COLO668 (cell line): ENCODE measurements around the gene DCD.
"Not testable (repeated sequence)": the region's sequence is repeated elsewhere in the genome, so short reads cannot be mapped to it uniquely, and the experiment has no call there.

ENCODE experiments used
- DNase-seq: peaks from one replicate; lab custom pipeline; 2025; ENCODE audit not compliant: unreplicated experiment; lab: John Stamatoyannopoulos, UW

DCD gene

DNA sequence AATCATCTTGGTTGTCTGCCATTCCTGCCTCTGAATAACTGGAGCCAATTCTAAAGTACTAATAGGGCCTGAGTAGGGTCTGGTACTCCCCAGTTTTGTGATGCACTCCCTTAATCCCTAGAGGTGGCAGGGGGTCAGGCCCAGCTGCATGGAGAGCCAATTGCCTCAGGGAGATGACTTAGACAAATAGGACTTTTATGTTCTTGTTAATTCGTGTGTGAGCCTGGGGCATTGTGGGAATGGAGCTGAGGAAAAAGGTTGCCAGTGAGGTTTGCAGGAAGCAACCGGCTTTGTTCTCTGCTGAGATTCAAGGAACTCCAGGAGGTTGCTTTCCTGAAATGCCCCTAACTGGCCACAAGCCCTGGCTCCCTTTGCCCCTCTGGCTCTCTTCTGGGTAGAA lies 6.8 kb upstream of the DCD start:
- DNase-seq: no peak

DNA sequence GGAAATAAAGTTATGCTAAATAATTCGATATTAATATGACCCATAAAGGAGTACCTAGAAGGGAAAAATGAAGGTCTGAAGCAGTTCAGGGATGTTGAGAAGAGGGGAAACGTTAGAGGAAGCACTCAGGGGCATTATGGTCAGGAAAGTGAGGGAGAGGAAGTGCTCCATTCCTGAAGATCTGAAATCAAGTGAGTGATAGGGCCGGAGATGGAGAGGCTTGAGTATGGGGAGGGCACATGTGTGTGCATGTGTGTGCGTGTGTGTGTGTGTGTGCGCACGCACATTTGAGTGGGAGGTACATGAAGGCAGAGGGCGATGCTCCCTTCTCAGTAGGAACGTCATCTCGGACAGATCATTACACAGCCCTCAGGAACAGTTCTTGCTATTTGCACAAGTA lies 4.9 kb upstream of the DCD start:
- DNase-seq: no peak

DNA sequence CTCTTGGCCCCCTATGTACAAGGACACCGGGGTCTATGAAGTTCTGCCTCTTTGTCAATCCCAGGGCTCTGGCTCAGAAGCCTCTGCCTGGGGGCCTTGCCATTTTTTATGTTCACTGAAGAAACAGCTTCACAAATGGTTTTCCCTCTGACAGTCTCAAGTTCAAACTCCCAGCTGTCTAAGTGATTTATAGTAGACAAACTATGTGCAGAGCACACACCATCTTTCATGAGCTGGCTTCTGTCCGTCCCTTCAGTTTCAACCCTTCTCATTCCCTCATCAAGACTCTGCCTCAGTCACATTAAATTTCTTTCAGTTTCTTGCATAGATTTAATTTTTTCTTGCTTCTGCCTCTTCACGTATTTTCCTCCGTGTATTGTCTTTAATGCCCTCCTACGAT lies 2.7 kb upstream of the DCD start:
- no peak for DNase-seq

DNA sequence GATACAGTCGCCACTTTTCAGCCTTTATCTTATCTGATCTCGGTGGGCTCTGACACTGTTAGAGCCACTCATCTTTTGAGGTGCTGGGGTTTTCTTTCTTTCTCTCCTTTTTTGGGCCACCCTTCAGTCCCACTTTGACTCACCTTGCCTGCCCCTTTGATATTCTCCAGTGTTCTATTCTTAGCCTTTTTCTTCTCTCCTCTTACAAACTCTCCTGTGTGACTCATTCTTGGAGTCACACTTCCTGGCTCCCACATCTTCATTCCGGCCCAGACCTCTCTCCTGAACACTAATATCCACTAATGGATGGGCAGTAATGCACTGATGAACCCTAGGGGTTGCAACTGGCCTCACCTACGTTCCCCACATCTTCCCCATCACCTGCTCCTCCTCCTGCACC lies 2.2 kb upstream of the DCD start:
- DNase-seq: no peak

DNA sequence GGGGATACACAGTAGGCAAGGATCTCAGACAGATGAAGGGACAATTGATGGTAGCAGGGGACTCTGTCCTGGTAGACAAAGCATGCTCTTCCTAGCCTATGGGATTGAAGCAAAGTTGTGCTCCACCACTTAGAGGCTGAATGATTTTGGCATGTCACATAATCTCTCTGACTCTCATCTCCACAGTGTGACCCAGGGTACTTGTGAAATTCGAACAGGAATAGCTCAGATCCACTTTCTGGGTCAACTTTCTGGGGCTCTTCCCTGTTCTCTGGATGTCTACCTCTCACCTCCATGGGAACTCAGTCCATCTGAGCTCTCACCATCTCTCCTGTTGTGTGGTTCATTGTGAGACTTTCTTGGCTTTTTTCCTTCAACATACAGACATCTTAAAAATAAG lies 1.7 kb upstream of the DCD start:
- no peak for DNase-seq

DNA sequence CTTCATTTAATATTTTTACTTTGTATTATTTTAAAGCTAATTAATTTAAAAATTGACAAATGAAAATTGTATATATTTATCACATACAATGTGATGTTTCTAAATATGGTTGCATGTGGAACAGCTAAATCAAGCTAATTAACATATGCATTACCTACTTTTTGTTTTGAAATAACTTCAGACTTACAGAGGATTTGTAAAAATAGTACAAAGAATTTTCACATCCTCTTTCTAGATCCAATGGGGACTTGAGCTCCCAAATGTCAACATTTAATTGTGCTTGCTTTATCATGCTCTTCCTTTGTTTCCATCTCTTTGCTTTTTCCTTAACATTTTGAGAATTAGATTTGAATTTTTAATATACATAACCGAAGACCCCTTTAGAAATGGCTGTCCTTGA lies 6.6 kb downstream of the DCD start:
- DNase-seq: no peak

DNA sequence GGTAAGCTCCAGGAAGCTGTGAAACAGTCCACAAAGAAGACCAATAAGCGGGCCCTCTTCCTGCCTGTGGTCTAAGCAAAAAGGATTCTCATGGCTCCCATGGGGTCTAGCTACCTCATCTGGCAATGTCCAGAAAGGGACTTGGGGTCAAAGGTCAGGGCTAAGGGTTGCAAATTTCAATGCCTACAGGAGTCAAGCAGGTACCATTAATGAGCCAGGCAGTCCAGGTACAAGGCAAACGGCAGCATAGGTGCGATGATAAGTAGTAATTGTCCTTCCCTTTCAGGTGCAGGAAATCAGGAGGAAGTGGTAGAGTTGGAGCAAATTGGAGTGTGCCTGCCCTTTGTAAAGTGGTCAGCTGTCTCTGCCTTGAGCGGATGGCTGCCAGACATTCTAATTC lies 7.1 kb downstream of the DCD start:
- DNase-seq: no peak

DNA sequence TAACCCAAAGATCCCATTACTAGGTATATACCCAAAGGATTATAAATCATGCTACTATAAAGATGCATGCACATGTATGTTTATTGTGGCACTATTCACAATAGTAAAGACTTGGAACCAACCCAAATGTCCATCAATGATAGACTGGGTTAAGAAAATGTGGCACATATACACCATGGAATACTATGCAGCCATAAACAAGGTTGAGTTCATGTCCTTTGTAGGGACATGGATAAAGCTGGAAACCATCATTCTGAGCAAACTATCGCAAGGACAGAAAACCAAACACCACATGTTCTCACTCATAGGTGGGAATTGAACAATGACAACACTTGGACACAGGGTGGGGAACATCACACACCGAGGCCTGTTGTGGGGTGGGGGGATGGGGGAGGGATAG lies 9.1 kb downstream of the DCD start:
- DNase-seq: not testable (repeated sequence)

DNA sequence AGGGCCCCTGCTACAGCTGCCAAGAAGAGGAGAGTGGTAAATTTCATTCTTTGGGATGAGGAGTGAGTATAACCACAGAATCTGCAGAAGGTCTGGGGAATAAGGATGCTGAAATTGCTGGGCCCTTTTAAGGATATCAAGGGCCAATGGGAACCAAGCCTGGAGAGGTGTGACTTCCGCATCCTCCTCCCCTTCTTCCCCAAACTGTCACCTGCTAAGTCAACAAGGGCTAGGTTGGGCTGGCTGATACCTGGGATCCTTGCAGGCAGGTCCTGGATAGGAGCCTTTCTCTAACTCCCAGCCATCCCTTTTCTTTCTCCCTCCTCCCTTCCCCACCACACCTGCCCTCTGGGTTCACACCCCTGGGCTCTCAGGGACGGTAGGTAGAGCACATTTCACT lies 13.4 kb downstream of the DCD start, which contains the start of gene LACRT:
TSS of gene LACRT (minus strand) at position 101 of the 400 bp plus-strand sequence. CDS start at position 47, 54 bp downstream.
- no peak for DNase-seq

DNA sequence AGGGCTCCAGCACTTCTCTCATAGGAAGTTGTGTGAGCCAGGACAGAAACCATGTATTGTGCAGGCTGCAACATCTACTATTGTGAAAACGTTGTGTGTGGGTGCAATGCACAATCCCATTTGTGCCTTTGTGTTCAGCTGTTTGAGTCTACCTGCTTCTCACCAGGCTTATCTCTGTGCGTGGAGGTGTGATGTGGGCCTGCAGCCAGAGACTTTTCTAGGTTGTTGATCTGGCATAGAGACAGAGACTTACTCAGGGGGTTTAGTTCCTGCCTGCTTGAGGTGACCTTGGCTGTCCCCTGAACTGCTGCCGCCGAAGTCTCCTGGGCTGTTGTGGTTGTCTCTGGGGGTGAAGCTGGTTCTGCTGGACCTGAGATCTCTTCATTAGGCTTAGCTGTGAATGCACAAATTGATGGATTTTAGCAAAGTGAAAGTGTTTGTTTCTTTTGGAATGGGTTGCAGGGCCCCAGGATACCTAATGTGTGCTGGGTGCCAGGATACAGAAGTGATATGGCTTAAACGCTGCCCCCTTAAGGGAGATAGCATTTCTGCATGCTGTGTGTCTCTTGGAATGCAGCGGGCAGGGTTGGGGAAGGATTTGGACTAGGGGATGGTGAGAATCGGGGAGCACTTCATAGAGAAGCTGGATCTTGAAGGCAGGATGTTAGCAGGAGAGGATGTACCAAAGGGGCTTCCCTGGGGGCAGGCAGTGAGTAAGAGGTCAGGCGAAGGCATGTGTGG lies 16.0 kb downstream of the DCD start:
- no peak for DNase-seq

DNA sequence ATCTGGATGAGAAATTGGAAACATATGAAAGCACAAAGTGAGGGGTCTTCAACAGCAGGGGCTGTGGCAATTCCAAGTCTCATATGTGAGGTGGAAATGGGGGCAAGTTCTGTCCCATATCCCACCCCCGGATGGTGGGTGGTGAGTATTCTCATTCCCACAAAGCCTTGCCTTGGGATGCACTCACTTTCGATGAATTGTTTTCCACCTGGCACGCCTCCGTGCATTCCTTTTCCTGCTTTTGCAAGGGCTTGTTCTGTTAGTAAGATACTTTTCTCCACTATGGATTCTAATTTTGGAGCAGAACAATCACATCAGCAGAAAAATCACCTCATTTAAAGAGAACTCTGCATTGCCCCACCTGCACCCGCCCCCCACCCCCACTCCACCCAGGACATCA lies 16.6 kb downstream of the DCD start:
- DNase-seq: no peak

DNA sequence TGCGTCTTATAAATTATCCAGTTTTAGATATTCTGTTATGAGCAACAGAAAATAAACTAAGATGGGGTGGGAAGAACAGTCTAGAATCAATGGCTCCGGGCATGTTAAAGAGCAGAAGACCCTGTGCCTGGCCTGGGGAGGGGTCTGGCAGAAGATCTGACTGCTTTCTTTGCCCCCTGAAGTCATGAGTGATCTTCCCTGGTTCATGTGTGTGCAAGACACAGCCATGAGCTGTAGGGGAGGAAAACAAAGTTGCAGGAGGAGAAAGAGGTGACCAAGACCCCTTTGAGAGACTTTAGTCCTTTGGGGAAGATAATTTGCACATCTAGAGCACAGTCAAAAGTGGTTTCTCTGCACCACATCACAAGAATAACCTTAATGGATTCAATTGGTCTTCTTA lies 18.2 kb downstream of the DCD start:
- no peak for DNase-seq

DNA sequence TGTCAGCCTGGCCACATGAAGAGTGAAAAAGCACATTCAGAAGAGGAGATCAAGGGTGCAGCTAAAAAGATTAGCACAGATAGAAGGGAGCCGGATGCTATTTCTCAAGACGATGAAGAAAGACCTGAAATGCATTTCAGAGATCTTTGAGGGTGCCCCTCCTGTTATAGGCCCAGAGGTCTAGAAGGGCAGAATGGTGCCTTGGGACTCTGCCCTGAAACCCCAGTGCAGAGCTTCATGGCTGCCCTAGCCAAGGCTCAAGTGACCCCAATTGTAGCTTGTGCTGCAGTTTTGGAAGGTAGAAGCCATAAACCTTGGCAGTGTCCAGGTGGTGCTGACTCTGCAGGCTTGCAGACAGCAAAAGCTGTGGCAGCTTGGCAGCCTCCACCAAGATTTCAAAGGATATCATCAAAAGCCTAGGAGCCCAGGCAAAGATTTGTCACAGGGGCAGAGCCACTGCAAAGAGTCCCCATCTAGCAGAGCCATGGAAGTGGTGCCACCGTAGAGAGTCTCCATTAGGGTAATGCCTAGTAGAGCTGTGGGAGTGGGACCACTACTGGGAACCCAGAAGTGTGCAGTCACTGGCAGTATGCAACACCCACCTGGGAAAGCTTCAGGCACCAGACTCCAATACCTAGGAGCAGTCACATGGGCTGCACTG lies 19.8 kb downstream of the DCD start:
- no peak for DNase-seq

DNA sequence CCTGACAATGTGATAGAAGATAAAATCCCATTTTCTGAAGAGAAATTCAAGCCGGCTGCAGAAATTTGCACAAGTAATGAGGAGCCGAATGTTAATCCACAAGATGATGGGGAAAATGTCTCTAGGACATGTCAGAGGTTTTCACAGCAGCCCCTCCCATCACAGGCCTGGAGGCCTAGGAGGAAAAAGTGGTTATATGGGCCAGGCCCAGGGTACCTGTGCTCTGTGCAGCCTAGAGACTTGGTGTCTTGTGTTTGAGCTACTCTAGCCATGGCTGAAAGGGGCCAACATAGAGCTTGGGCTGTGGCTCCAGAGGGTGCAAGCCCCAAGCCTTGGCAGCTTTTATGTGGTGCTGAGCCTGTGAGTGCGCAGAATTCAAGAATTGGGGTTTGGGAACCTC lies 20.9 kb downstream of the DCD start:
- no peak for DNase-seq

DNA sequence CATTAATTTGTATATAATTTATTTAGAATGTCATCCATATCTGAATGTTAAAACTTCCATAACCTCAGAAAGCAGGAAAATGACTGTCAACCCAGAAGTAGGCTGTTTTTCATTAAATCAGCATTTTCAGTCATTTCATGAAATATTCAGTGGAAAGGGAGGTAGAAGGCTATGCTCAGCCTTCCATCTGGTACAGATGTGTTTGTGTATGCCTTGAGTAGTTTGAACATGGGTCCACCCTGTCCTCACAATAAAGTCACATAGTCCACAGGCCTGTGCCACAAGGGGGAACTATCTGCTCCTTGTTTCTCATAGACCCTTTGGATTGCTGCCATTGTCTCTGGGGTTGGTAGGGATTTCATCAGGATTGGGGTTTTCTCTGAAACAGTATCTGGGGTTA lies 22.6 kb downstream of the DCD start:
- DNase-seq: no peak

DNA sequence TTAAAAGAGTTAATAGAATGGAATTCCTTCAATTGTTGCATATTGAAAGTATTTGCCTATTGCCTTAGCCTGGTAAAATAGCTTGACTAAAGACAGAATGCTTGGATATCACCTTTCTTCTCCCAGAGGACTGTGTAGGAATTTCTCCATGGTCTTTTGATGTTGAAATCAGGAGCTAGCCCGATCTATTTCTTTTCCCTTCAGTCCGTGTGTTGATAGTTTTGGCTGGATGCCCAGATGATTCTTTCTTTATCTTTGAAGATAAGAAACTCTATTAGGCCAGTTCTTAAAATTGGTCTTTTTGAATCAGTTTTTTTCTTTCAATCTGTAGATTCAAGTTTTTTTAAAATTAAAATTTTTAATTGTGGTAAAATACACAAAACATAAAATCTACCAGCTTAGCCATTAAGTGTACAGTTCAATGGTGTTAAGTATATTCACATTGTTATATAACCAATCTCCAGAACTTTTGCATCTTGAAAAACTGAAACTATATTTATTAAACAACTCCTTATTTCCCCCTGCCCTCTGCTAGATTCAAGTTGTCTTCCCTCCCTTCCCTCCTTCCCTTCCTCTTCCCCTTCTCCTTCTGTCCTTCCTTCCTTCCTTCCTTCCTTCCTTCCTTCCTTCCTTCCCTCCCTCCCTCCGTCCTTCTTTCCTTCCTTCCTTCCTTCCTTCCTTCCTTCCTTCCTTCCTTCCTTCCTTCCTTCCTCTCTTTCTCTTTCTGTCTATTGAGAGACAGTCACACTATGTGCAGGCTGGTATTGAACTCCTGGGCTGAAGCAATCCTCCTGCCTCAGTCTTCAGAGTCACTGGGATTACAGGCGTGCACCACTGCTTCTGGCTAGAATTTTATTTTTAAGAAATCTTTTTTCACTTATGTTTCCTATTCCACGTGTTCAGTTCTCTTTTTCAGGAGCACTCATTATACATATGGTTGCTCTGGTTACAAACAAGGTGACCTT lies 23.6 kb downstream of the DCD start:
- DNase-seq: no peak

DNA sequence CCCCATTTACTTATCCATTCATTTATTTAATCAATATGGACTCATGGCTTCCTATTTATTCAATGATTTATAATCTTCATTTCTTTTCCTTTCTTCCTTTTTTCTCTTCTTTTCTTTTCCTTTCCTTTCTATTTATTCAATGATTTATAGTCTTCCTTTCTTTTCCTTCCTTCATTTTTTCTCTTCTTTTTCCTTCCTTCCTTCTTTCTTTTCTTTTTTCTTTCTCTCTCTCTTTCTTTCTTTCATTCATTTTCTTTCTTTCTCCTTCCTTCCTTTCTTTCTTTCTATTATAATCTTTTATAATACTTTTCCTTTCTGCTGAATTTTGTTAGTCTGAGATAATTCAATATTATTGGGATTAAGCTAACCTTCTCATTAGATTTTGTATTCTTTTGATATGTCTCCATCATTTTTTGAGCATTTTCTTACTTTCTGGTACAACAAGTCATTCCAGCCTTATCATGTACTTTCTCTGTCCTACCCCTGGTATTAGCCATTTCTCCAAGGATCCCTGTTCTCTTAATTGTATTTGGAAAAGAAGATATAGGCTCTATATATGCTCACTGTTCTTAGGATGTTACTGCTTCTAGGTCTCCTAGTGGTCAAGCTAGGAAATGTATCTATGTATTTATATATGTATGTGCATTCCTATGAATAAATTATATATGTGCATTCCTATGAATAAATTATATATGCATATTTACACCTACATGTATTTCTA lies 25.5 kb downstream of the DCD start:
- no peak for DNase-seq

DNA sequence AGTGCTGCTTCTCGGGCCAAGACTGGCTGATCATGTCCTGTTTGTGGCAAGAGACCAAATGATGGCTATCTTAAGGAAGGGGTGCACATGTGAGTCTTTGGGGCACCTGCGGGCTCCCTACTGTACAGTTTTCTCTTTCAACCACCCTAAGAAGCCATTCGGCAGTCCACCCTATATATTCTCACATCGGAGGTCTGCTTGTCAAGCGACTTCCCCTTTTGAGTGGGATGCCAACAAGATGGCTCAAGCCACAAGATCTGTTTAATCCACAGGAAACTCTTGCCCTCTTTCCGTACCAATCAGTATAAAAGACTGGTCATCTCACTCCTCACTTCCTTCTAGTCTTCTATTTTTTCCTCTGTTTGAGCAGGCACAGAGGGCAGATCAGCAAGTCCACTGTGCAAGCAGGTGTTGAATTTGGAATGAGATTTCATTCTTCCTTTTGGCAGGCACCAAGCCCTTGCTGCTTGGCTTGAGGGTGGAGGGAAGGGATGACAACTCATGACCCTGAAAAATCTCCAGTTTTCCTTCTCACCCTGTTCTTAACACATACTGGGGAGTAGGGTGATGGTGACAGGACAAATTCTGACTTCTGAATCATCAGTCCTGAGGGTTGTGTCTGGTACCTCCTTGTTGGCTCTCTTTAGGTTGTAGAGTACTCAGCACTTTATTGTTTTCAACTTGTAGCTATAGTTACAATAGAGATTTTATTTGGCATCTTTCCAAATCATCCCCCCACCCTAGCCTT lies 31.1 kb downstream of the DCD start:
- no peak for DNase-seq

DNA sequence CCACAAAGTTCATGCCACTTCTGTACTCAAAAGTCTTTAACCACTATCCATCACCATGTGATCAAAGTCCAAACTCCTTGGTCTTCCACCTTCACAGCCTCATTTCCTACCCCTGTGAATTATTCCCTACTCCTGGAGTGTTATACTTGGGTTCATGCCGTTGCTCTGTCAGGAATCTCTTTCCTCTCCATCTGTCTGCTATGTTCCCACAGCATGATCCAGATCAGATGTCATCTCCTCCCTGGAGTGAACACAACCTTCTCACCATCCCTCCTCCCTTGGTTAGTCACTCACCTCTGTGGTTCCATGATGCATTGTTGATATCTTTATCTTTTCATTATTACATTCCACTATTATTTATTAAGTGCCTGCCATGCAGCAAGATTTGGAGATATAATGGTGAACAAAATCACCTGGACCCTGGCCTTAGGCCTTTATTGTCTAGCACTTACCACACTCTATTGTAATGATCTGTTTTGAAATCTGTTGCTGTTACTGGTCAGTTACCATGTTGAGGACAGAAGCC lies 35.9 kb downstream of the DCD start:
- no peak for DNase-seq

DNA sequence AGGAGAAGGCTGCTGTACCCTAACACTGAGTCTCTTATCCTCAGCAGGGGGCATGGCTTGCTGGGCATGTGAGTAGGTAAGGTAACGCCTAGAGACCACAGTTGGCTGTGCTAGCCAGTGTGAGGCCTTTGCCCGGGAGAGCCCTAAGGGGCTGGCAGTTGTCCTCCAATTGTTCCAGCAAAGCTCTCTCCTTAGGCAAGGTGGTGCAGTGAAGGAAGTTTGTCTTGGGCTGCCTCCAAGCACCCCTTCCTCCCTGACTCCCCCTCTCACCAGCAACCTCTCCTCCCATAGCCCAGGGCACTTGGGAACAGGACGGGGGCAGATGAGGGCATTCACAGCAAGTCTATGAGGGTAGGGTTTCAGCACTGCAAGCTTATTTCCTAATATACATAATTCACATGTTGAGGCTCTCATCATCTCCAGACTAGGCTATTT lies 36.4 kb downstream of the DCD start:
- no peak for DNase-seq
